GM18951 (cell line): ENCODE results near the gene CAMSAP2.

Source experiments
- POLR2A ChIP-seq: IDR thresholded peaks from 4 replicates; pipeline ENCODE4 v1.6.1; 2011; ENCODE audit warnings: mild to moderate bottlenecking; ENCODE audit not compliant: insufficient read length, insufficient read depth; ENCODE audit errors: extremely low read depth
- in situ Hi-C: fragments of 300-500 bp; cut with MboI; formaldehyde crosslinking; loops from one replicate; pipeline ENCODE4 v1.12.0; 2022; ENCODE audit warnings: low sequenced_read_pairs, mixed read lengths, inconsistent platforms; ENCODE audit not compliant: unreplicated experiment

CAMSAP2 gene

GRCh38 chr1:200811704-200812103 lies 73.0 kb downstream of the CAMSAP2 start:
- no peak for TF ChIP-seq POLR2A
- in situ Hi-C loops, result loop anchor here (25.0 kb wide), 1 partner anchor 174 kb away; no protein-coding TSS in a partner anchor

- in situ Hi-C loops, result loop anchor here (25.0 kb wide), 1 partner anchor 179 kb away; no protein-coding TSS in a partner anchor
Measured at GRCh38 chr1:200816624-200817224, 78.0 kb downstream of the CAMSAP2 start.

GRCh38 chr1:200818248-200818647 lies 79.6 kb downstream of the CAMSAP2 start:
- in situ Hi-C loops, result loop anchor here (25.0 kb wide), 1 partner anchor 181 kb away; no protein-coding TSS in a partner anchor
- no peak for TF ChIP-seq POLR2A

- TF ChIP-seq POLR2A, result no peak
- in situ Hi-C loops, result loop anchor here (25.0 kb wide), 1 partner anchor 182 kb away; no protein-coding TSS in a partner anchor
Measured at GRCh38 chr1:200819726-200820125, 81.0 kb downstream of the CAMSAP2 start.

- TF ChIP-seq POLR2A, result no peak
- in situ Hi-C loops, result no loop called here
Measured at GRCh38 chr1:200831091-200831490, 92.4 kb downstream of the CAMSAP2 start.

GRCh38 chr1:200834383-200834782 lies 95.7 kb downstream of the CAMSAP2 start:
- TF ChIP-seq POLR2A, result no peak
- in situ Hi-C loops, result no loop called here

GRCh38 chr1:200836213-200836612 lies 97.5 kb downstream of the CAMSAP2 start:
- in situ Hi-C loops, result no loop called here
- TF ChIP-seq POLR2A, result no peak

- TF ChIP-seq POLR2A, result no peak
- in situ Hi-C loops, result no loop called here
Measured at GRCh38 chr1:200837931-200838571, 99.4 kb downstream of the CAMSAP2 start.

- TF ChIP-seq POLR2A, result no peak
- in situ Hi-C loops, result no loop called here
Measured at GRCh38 chr1:200838676-200839445, 100.2 kb downstream of the CAMSAP2 start.

- no peak for TF ChIP-seq POLR2A
- in situ Hi-C loops, result no loop called here
Measured at GRCh38 chr1:200845360-200845759, 106.7 kb downstream of the CAMSAP2 start.

- in situ Hi-C loops, result no loop called here
- TF ChIP-seq POLR2A, result no peak
Measured at GRCh38 chr1:200846398-200846797, 107.7 kb downstream of the CAMSAP2 start.

- no peak for TF ChIP-seq POLR2A
- in situ Hi-C loops, result no loop called here
Measured at GRCh38 chr1:200849430-200849829, 110.7 kb downstream of the CAMSAP2 start.

- in situ Hi-C loops, result no loop called here
- no peak for TF ChIP-seq POLR2A
Measured at GRCh38 chr1:200850554-200850953, 111.9 kb downstream of the CAMSAP2 start.
